Activated CD4-positive, alpha-beta T cell treated with anti-CD3 and anti-CD28 coated beads, Interleukin-2, amount 50 U/mL, for 1 hour (primary cell): ENCODE results near the gene NEK5.

ENCODE experiments used
- DNase-seq: peaks from one replicate; pipeline ENCODE4 v3.0.0-alpha.2; 2020

NEK5 gene

DNA sequence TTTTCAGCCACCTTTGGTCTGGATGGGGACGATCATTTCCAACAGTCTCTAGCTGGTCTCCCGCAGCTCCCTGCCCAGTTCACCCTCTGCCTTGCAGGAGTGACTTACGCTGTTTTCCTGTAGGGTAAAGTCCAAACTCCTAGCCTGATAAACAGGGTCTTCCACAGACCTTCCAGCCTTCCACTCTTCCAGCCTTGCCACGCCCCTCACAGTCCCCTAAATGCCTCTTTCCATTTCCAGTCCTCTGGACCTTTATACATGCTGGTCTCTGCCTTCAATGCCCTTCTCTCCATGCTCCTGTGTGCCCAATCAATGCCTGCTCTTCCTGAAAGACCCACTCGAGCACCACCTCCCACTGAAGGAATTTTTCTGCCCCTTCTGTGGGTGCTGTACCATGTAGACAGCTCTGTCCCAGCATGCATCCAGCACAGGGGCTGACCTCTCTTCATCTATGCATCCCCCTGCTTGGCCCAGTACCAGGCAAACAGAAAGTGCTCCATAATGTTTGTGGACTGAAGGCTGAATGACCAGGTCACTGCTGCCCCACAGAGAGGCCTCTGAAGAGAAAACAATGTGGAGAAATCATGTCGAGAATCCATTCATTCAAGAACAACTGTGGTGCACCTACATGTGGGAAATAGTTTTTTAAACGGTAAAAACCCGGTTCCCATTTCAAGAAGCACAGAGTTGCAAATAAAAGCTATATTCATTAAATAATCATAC, 122.2 kb downstream of the NEK5 start:
- no peak for DNase-seq

DNA sequence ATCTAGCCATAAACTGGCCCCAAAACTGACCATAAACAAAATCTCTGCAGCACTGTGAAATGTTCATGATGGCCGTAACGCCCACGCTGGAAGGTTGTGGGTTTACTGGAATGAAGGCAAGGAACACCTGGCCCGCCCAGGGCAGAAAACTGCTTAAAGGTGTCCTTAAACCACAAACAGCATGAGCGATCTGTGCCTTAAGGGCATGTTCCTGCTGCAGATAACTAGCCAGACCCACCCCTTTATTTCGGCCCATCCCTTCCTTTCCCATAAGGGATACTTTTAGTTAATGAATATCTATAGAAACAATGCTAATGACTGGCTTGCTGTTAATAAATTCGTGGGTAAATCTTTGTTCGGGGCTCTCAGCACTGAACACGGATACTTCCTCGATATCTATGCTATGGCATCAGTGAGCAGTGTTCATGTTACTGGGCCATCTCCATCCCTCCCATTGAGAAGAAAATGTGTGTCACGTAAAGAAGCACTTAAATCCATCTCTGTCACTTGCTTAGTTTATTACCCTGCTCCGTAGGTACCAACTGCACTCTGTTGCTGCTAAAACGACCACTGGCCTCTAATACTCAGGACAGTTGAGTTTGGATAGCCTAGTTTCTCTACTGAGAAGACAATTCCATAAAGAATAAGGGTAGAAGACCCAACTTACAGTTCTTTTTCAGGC, 122.9 kb downstream of the NEK5 start:
- no peak for DNase-seq

DNA sequence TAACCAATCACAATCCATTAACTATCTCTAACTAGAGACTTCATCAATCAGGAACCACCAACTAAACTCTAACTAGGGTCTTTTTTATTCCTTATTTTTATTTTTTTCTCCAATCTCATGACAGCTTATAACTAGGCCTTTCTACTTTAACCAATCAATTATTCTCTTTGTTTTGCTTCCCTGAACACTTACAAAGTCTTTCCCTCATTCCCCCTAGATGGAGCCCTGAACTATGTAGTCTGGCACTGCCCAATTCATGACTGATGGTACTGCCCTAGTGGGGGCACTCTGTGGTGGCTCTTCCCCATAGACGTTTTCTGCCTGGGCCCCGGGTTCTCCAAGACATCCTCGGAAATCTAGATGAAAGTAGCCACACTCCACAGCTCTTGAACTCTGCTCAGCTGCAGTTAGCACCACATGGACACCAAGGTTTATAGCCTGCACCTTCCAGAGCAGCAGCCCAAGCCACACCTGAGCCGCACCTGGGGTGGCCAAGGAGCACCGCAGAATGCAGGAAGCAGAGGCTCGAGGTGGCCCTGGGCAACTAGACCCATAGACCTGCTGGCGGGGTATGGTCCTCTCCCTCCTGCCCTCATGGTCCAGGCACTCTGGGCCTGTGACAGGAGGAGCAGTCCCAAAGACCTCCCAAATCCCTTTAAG, 124.2 kb downstream of the NEK5 start:
- no peak for DNase-seq

DNA sequence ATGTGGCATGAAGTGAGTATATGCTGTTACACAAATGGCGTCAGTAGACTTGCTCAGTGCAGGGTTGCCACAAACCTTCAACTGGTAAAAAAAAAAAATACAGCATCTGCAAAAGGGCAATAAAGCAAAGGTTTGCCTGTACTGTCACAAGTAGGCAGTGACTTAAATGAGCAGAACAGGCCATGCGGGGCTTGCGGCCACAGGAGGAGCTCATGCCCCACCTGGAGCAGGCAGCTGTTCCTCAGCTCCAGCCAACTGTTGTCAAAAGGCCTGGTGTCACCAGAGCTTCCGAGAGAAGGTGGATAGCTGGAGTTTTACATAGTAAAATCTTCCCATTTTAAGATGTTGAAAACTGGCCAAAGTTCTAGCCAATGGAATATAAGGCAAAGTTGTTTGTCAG, 125.3 kb downstream of the NEK5 start:
- DNase-seq, result no peak

DNA sequence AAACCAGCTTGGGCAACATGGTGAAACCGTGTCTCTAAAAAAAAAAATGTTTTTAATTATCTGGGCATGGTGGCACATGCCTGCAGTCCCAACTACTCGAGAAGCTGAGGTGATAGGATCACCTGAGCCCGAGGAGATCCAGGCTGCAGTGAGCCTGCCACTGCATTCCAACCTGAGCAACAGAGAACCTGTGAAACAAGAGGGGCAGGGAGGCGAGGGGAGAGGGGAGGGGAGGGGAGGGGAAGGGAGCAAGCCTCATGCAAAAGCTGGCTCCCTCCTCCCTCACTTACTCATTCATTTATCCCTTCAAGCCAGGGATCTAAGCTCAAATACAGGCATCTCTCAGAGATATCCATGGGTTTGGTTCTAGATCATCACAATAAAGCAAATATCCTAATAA, 126.5 kb downstream of the NEK5 start:
- no peak for DNase-seq

DNA sequence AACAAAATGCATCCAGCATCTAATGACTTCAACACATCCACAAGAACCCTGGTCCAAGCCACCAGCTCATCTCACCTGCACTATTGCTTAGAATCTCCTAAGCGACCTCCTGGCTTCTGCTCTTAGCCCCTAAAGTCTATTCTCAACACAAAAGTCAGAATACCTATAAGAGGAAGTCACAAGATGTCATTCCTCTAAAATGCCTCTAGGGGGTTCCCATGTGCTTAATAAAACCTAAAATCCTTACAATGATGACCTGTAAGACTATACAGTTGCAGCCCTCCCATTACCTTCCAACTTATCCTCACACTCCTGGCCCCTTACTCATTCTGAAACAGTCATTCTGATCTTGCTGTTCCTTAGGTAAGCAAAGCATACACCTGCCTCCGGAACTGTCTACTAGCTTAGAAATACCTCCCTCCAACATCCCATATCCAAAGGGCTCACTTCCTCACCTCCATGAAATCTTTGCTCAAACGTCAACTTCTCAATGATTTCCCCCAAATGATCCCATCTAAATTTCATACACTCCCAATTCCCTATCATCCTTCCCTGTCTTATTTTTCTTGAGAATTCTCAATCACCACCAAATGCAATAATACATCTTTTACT, 127.6 kb downstream of the NEK5 start:
- DNase-seq, result no peak

DNA sequence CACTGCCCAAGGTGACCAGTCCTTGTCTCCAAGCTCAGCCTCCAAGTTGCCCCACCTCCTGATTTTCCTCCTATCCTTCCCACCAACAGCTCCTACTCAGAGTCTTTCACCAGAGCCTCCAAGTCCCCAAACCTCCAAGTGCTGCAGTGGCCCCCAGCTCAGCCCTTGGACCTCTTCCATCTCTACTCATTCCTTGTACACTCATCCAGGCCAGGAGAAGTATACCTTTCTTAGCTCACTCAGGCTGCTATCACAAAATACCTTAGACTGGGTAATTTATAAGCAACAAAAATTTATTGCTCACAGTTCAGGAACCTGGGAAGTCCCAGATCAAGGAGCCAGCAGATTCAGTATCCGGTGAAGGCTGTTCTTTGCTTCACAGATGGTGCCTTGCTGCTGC, 129.0 kb downstream of the NEK5 start:
- DNase-seq, result no peak

DNA sequence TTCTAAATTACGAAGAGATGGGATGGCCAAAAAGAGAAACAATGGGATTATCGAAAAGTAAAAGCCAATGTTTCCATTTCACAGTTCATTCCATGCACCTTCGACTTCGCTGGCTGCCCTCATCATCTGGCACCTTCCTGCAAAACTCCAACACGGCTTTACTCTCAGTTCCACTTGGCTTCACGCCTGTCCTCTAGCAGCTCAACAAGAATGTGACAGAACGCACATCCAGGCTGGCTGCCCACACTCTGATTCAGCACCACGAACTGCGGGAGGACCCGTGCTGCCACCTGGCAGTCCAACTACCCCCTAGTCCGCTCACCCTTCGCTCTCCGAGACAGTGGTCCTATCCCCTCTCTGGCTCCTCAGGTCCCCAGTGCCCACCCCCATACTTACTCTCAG, 129.4 kb downstream of the NEK5 start:
- DNase-seq, result no peak

DNA sequence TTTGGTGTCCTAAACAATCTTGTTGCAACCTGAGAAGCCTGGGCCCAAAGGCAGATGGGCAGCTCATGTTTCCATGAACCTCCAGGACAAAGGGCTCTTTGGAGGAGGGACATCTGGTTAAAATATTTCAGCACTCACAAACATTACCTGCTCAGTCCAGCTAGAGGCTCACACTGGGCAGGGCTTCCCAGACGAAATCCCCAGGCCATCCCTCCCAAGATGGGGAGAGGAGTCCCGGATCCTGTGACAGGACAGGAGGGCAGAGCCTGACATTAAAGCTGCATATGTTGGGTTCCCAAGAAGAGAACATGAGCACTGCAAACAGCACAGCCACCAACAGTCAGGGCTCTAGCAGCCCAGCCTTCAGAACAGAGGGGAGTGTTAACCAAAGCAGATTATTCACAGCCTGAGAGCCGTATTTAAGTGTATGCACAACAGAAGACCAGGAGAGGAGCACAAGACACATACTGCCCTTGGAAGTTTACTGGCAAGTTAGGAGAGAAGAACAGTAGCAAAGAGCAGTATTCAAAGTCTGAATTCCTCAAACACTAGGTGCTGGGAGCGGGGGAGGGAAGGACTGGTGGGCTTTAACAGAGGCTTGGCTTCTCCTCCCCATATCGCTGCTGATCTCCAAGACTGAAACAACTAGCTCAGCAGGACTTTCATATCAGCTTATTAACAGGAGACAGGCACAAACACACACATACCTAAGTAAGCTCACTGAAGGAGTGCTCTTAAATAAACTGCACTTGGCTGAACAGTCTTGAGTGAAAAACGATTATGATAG, 130.0 kb downstream of the NEK5 start:
- no peak for DNase-seq

DNA sequence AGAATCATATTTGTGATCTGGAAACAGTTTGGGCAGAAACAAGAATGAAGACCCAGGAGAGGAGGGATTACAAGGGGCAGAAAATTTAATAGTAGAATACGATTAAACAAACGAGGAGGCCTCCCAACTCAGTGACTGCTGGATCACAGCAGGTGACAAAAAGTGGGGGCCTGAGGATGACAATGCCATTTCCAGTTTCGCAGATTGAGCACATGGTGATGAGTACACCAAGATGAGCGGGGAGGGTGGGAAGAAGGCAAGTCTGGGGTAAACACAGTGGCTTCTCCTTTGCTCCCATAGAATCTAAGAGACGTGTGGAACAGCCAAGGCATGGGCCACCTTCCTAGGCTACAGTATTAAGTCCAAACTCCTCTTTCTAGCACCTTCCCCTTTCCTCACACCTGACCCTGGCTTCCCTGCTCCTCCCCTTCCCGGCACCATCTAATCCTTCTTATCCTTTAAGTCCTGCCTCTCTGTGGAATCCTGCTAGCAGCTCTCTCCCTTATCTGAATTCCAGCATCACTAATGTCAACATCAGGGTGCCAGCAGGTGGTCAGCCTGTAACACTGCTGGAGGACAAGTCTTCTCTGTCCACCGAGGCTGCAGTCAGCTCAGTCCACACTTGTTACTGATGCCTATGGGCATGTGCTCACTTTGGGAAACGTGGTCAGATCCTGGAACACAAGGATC, 131.1 kb downstream of the NEK5 start:
- DNase-seq, result no peak

DNA sequence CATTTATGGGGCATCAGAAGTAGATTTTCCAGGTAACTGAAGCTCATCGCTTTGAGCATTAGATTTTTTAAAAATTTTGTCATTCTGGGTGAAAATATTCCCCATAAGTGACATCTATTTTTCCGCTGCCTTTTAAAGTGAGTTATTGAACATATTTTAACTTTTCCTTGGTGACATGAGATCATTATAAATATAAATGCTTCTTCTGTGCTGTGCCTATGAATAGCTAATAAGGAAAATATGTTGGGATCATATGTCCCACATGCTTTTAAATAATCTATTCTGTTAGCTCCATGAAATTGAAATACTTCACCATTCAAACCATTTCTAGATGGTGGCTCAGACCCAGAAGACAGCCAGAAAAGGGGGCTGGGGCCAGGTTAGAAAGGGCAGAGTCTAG, 131.7 kb downstream of the NEK5 start:
- no peak for DNase-seq

DNA sequence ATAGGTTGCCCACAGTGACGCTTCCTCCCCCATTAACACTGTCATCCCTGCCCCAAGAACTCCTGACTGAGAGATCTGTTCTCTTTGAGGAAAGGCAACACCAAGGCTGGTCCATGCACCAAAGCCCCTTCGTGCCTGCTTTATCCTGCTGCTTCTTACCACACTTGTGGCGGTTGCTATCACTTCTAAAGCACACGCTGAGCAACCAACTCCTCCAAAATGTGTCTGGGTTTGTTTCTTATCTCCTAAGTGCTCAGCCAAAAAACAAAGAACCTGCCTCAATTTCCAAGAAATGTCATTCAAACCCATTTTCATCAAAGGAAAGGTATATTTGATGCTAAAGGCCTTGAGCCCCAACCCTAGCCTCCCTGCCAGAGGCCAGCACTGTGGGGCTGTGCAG, 132.2 kb downstream of the NEK5 start:
- DNase-seq, result no peak

DNA sequence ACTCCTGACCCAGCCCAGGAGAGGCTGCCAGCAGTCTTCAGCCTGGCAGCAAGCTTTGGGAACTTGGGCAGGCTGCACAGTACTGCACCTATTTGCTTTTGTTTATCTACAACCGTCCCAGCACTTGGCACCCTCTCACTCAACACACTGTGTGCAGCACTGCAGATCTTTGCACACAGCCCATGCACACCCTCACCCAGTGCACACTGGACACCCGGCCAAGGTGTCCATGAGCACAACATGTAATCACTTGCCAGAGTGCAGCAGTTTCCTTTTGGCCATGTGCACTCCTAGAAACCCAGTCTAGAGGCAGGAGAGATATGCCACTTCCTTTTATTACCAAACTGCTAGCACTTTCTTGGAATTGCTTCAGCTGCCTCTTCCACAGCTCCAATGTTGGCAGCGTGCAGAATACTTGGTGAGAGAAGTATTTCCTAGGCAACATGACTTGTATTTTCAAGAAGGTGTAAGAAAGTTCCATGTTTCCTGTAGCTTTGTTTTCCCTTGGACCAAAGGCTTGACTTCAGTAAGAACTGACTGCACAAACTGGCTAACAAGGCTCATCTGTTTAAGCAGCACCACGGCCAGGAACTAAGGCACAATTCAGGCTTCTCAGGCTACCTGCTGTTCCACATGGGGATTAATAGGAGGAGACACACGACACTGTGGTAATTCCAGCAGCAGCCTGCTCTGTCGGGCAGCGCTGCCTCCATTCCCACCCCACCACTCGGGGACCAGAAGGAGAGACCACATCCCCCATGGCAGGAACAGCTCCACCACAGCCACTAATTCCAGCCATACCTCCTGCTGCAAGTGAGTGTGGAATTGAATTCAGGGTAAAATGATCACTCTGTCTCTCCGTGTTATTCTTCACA, 133.0 kb downstream of the NEK5 start:
- DNase-seq, result no peak

DNA sequence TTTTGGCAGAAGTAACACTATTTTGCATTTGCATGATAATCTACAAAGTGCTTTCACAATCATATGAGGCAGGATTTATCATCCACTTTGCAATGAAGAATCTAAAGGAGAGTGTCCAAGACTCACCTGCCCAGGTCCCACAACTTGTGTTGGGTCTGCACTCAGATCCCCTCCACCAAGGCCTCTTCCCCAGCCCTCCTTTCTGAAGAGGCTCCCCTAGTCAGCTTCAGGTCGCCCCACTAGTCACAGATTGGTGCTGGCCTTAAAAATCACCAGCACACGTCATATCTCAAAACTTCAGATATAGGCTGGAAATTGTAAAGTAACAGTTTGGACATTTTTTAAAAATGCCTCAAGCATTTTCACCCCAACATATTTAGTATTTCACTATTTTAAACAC, 135.2 kb downstream of the NEK5 start:
- no peak for DNase-seq

DNA sequence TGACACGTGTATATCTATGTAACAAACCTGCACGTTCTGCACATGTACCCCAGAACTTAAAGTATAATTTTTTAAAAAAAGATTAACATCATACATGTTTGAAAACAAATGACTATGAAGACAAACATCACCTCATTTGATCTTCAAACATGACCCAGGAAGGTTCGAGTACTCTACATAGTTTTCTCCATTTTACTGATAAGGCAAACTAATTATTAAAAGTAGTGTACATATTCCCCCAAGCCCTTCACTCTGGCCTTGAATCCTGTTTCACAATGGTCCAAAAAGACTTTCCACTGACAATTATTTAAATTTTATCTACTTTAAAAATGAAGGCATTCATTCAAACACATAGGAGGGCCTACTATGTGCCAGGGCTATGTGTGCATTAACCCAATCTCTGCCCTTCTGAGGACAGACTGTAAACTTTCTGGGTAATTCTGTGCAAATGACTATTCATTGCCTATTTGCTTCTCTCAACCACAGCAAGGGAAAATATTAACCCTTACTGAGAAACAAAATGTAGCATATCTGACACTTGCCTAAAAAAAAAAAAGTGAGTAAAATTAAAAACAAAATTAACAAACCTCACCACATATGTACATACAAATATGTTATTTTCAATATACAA, 139.8 kb downstream of the NEK5 start:
- no peak for DNase-seq
